Adrenal gland (tissue), 5 donors: ENCODE results near the gene HBA1.

ENCODE experiments used
- CTCF ChIP-seq, 6 experiments: fragments of 450-650 bp in 4 of 6; fragments of 200-600 bp in 2 of 6; sonication (generic) in 1 of 6; IDR thresholded peaks; 1 replicate in 5 of 6; 2 replicates in 1 of 6; pipeline versions ENCODE4 v1.5.1 to v1.8.0; 2016 to 2021; ENCODE audit warnings: antibody characterized with exemption in 6 of 6, mild to moderate bottlenecking in 2 of 6, moderate library complexity in 1 of 6
- POLR2A ChIP-seq, 2 donors: fragments of 450-650 bp; IDR thresholded peaks; one replicate each; pipeline ENCODE4 v1.6.1; 2017; ENCODE audit warnings: antibody characterized with exemption in 2 of 2, mild to moderate bottlenecking in 2 of 2, moderate library complexity in 1 of 2
- donor health status: DM: no; HTN: no; CAD: no.

DNA sequence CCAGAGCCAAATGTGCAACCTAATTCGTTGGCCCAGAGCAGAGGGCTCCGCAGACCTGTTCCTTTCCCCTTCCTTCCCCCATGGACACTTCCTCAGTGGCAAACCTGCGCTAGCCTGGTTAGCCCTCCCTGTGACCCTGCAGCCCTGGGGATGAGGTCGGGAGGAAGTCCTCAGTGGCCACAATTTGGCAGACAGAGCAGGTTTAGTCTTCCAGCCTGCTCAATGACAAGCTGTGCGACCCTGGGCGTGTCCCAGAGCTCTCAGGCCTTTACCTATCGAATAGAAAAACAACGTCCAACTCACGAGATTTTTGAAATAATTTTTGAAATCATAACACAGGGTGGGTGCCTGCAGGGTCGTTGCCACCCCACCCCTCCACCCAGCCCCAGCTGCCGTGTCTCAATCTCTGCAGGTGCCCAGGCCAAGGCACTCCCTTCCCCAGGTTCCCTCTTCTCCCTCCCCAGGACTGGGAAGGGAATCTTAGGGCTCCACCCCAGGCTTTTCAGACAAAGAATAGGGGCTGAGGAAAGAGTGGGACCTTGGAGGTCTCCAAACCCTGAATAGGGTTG lies 9.3 kb upstream of the HBA1 start:
- TF ChIP-seq POLR2A (IDR thresholded peaks at IDR 0.05): no peak
- TF ChIP-seq CTCF (IDR thresholded peaks at IDR 0.05): no peak
